GM12878 (cell line): ENCODE measurements around the gene LEMD2. TPM values are rescaled to one million over a fixed set of nuclear protein-coding genes. Genes with fewer than 3 reads are reported as not detected.

Experiments used
- ATAC-seq: fragments of 200-7000 bp; cut with Tn5 transposase; 3 replicates; pipeline ENCODE4 v1.9.1; 2020; ENCODE audit warnings: mild to moderate bottlenecking, moderate library complexity
- BruUV-seq: library from RNA; stranded (reverse); fragments of 400-500 nt; replicated peaks from 2 replicates; lab custom pipeline; 2021; lab: Mats Ljungman, UMichigan
- CTCF ChIA-PET: fragments of 300-600 bp; sonication (Branson Sonifier 250); formaldehyde crosslinking; extraction: SDS; loops from one replicate; lab custom pipeline; 2021; ENCODE audit warnings: inconsistent platforms; lab: Yijun Ruan, JAX
- POLR2A ChIA-PET: fragments of 350-600 bp; formaldehyde crosslinking; extraction: SDS; loops from one replicate; lab custom pipeline; 2021; ENCODE audit warnings: inconsistent platforms; lab: Charles Lee
- RAD21 ChIA-PET: fragments of 300-600 bp; sonication (Branson Sonifier 250); formaldehyde crosslinking; loops from one replicate; lab custom pipeline; 2023; ENCODE audit warnings: antibody characterized with exemption; ENCODE audit not compliant: unreplicated experiment; lab: Charles Lee
- SMC1A ChIA-PET: fragments of 300-600 bp; sonication (Branson Sonifier 250); formaldehyde crosslinking; loops from one replicate; lab custom pipeline; 2023; ENCODE audit not compliant: unreplicated experiment, uncharacterized antibody; lab: Charles Lee
- DNase-seq: peaks from one replicate; pipeline ENCODE4 v3.0.0-alpha.2; 2011; ENCODE audit warnings: low read depth, low spot score
- FAIRE-seq: peaks from 3 replicates; lab custom pipeline; 2011; peaks lifted over from hg19 to GRCh38; lab: Jason Lieb, UNC
- H2AFZ ChIP-seq: 2 replicates; pipeline ENCODE4 v1.6.0; 2011; ENCODE audit warnings: low read depth, low read length, control low read depth; ENCODE audit not compliant: control insufficient read depth
- H3K27ac ChIP-seq: 2 replicates; pipeline ENCODE4 v1.5.1; 2011; ENCODE audit warnings: control low read depth; ENCODE audit not compliant: control insufficient read depth, insufficient read depth
- H3K27me3 ChIP-seq, 2 experiments: replicated peaks in 1 of 2; 2 replicates each; pipeline versions ENCODE4 v1.6.0 to v1.6.1; 2011; ENCODE audit warnings: low read length in 1 of 2; ENCODE audit not compliant: control insufficient read depth in 2 of 2, insufficient read depth in 2 of 2
- H3K36me3 ChIP-seq, 2 experiments: 2 replicates each; pipeline ENCODE4 v1.5.1; 2011; ENCODE audit warnings: low read length in 1 of 2; ENCODE audit not compliant: control insufficient read depth in 2 of 2, insufficient read depth in 2 of 2
- H3K4me1 ChIP-seq: 2 replicates; pipeline ENCODE4 v1.6.1; 2011; ENCODE audit warnings: mild to moderate bottlenecking, low read length, moderate library complexity, mixed read lengths; ENCODE audit not compliant: control insufficient read depth, insufficient read depth
- H3K4me2 ChIP-seq: 2 replicates; pipeline ENCODE4 v1.6.0; 2011; ENCODE audit warnings: control low read depth; ENCODE audit not compliant: control insufficient read depth, insufficient read depth
- H3K4me3 ChIP-seq: fragments of 200-600 bp; sonication (generic); 2 replicates; pipeline ENCODE4 v1.5.1; 2016
- H3K79me2 ChIP-seq: 2 replicates; pipeline ENCODE4 v1.6.0; 2011; ENCODE audit warnings: low read length; ENCODE audit not compliant: control insufficient read depth, insufficient read depth
- H3K9ac ChIP-seq: 2 replicates; pipeline ENCODE4 v1.8.0; 2011; ENCODE audit warnings: low read length, control low read depth, mixed read lengths; ENCODE audit not compliant: control insufficient read depth, insufficient read depth
- H3K9me3 ChIP-seq: replicated peaks from 3 replicates; pipeline ENCODE4 v1.5.1; 2011; ENCODE audit warnings: mild to moderate bottlenecking, low read length; ENCODE audit not compliant: control insufficient read depth, insufficient read depth
- H4K20me1 ChIP-seq: 2 replicates; pipeline ENCODE4 v1.6.0; 2011; ENCODE audit not compliant: control insufficient read depth, insufficient read depth
- CHD2 ChIP-seq: IDR thresholded peaks from 2 replicates; pipeline ENCODE4 v1.6.1; 2011; ENCODE audit warnings: low read depth, low read length, improper control_type of control experiment, borderline replicate concordance
- DPF2 ChIP-seq: fragments of 450-650 bp; IDR thresholded peaks from 2 replicates; pipeline ENCODE4 v1.6.1; 2017; ENCODE audit warnings: mild to moderate bottlenecking
- EED ChIP-seq: sonication (generic); IDR thresholded peaks from 2 replicates; pipeline ENCODE4 v1.6.1; 2016; ENCODE audit warnings: antibody characterized with exemption, low read depth
- NFYA ChIP-seq: IDR thresholded peaks from 2 replicates; pipeline ENCODE4 v1.6.1; 2011; ENCODE audit warnings: low read depth, mild to moderate bottlenecking, low read length, improper control_type of control experiment, borderline replicate concordance
- RAD51 ChIP-seq: fragments of 450-650 bp; IDR thresholded peaks from 2 replicates; pipeline ENCODE4 v1.6.1; 2016; ENCODE audit warnings: moderate library complexity, mild to moderate bottlenecking, inconsistent platforms
- WGBS: methylation state at CpG from one replicate; pipeline ENCODE4 v1.1.6; 2016; ENCODE audit warnings: low lambda C conversion rate; ENCODE audit not compliant: insufficient replicate concordance, insufficient coverage; ENCODE audit errors: missing lambda C conversion rate; 5-methylcytosine and 5-hydroxymethylcytosine counted together
- in situ Hi-C: fragments of 300-500 bp; cut with MboI; formaldehyde crosslinking; loops from 9 replicates; pipeline ENCODE4 v1.14.3; 2018; ENCODE audit warnings: mixed read lengths
- intact Hi-C: fragments of 100-400 bp; cut with micrococcal nuclease; formaldehyde crosslinking; loops from one replicate; pipeline ENCODE4 v1.14.2; 2022; ENCODE audit not compliant: unreplicated experiment
- polyA plus RNA-seq, 11 experiments: library from polyadenylated mRNA; depleted of rRNA in 4 of 11; unstranded in 6 of 11; stranded (reverse) in 5 of 11; fragments of >200 nt; fragmentation: Nextera tagmentation in 4 of 11; fragmentation: Illumina TruSeq in 1 of 11; extraction: Ambion mirVana in 4 of 11; extraction: Trizol in 1 of 11; gene quantifications; 1 replicate in 1 of 11; 2 replicates in 10 of 11; pipeline versions ENCODE4 v1.2.1 to v1.2.3, GENCODE V29; 2011 to 2016; ENCODE audit warnings: inconsistent platforms in 2 of 11, missing spikeins in 2 of 11, low read depth in 1 of 11
- total RNA-seq, 4 experiments: library from RNA; depleted of rRNA in 3 of 4; stranded (reverse); fragments of >200 nt in 3 of 4; fragmentation: Illumina TruSeq in 1 of 4; extraction: Trizol in 1 of 4; gene quantifications; 2 replicates each; pipeline versions ENCODE4 v1.2.1 to v1.2.3, GENCODE V29; 2013 to 2021
- TF ChIP-seq, protein P1 (sequence below): fragments of 450-650 bp; IDR thresholded peaks from 2 replicates; pipeline ENCODE4 v1.6.1; 2017; ENCODE audit warnings: low read depth, mild to moderate bottlenecking, moderate library complexity

The LEMD2 gene
- total and polyA plus RNA-seq, 10 of the 15 experiments (the other 5 are each of a cell fraction or from before 2014, with no cell fraction given), result 0.45 to 47.1 (median 22.8) TPM

DNA sequence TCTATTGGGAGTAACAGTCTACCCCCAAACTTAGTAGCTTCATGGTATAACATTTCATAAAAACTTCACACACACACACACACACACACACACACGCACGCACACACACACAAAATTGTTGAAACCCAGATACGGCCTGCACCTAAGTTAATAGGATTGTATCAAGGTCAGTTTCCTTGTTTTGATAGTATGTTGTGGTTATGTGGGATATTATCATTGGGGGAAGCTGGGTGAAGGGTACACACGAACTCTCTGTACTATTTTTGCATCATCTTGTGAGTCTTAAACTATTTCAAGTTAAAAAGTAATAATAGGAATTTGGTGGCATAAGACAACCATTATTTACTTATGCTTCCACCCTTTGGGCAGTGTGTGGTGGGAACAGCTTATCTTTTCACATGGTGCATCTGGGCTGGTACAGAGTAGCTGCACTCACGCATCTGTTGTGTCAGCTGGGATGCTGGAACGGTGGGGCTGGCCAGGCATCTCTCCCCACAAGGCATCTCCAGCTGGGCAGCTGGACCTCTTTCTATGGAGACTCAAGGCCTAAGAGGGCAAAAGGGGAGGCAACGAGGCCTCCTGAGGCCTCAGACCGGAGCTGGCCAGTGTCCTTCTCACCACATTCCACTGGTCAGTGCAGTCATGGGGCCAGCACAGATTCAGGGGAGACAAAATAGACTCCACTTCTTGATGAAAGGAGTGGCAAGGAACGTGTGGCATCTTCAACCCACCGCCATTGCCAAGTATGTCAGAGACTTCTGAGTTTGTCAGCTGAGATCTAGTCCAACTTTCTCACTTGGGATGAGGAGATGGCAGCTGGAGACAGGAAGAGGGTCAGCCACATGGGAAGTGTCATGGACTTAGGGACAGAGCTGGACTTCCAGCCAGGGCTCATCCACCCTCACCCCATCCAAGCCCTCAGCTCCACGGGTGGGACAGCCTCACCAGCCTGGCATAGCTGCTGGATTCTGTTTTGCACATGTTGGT lies 21.7 kb downstream of the LEMD2 start:
- Histone ChIP-seq H3K9me3 (no peaks in the 10 kb centered on the region), H3K4me1 (no peaks in the 10 kb centered on the region; the same call in 1 of the 2 replicates), H3K4me2 (no peak overlapping the region), H3K27ac (no peak overlapping the region), H3K27me3 (no peaks in the 10 kb centered on the region; a peak in 1 of 4 replicates), H2AFZ (no peak overlapping the region), H3K79me2 (no peaks in the 10 kb centered on the region), H3K4me3 (no peak overlapping the region), H4K20me1 (no peaks in the 10 kb centered on the region), H3K9ac (no peak overlapping the region), H3K36me3 (no peaks in the 10 kb centered on the region)
- ChIA-PET RAD21 (interaction anchor here (1.0 to 1.4 kb wide), 3 partner anchors 258 to 387 kb away, joined by 4 to 7 read pairs (median 5); no protein-coding TSS in a partner anchor), POLR2A (no interaction called here), CTCF (interaction anchor here (0.6 to 5.9 kb wide), 15 partner anchors 9 to 1820 kb away, joined by 3 to 49 read pairs (median 3); partner anchors contain the start of gene UQCC2), SMC1A (interaction anchor here (1.0 to 1.2 kb wide), 3 partner anchors 20 to 261 kb away, joined by 3 read pairs; no protein-coding TSS in a partner anchor)
- FAIRE-seq (no peak), ATAC-seq (no peak), DNase-seq (no peak)
- BruUV-seq, result no TSS peak
- in situ Hi-C loops (loop anchor here (5.0 kb wide), 1 partner anchor 390 kb away; no protein-coding TSS in a partner anchor), intact Hi-C loops (no loop called here)
- TF ChIP-seq EED (no peak), CHD2 (no peak), DPF2 (no peak), RAD51 (no peak), NFYA (no peak)
- TF ChIP-seq, protein P1, sequence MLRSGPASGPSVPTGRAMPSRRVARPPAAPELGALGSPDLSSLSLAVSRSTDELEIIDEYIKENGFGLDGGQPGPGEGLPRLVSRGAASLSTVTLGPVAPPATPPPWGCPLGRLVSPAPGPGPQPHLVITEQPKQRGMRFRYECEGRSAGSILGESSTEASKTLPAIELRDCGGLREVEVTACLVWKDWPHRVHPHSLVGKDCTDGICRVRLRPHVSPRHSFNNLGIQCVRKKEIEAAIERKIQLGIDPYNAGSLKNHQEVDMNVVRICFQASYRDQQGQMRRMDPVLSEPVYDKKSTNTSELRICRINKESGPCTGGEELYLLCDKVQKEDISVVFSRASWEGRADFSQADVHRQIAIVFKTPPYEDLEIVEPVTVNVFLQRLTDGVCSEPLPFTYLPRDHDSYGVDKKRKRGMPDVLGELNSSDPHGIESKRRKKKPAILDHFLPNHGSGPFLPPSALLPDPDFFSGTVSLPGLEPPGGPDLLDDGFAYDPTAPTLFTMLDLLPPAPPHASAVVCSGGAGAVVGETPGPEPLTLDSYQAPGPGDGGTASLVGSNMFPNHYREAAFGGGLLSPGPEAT, result no peak
- WGBS, result 19% methylated on average over 11 of the region's 11 CpGs
